ENCODE data around the gene FLOT2.
A peak's percentile ranks its signal among the peaks of the same experiment; 100 is the strongest.
"Not testable (repeated sequence)": the region's sequence is repeated elsewhere in the genome, so short reads cannot be mapped to it uniquely, and the experiment has no call there.

FLOT2 gene

GRCh38 chr17:28867276-28867675 is 30.3 kb downstream of the FLOT2 start:
- no peak for DNase-seq

DNA sequence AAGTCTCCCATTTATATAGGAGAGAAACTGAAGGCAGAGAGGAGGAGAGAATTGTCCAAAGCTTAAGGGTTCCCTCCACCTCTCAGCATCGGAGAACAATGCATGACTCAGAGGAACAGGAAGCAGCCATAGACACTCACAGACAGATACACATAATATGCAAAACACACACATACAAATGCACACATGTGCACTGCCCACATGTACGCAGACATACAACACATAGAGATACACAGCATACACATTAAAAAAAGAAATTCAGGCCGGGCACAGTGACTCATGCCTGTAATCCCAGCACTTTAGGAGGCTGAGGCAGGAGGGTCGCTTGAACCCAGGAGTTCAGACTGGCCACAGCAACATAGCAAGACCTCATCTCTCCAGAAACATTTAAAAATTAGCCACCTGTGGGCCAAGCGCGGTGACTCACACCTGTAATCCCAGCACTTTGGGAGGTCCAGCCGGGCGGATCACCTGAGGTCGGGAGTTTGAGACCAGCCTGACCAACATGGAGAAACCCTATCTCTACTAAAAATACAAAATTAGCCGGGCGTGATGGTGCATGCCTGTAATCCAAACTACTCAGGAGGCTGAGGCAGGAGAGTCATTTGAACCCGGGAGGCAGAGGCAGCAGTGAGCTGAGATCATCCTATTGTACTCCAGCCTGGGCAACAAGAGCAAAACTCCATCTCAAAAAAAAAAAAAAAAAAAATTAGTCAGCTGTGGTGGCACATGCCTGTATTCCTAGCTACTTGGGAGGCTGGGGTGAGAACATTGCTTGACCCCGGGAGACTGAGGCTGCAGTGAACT is 31.4 kb downstream of the FLOT2 start:
- no peak for DNase-seq

DNA sequence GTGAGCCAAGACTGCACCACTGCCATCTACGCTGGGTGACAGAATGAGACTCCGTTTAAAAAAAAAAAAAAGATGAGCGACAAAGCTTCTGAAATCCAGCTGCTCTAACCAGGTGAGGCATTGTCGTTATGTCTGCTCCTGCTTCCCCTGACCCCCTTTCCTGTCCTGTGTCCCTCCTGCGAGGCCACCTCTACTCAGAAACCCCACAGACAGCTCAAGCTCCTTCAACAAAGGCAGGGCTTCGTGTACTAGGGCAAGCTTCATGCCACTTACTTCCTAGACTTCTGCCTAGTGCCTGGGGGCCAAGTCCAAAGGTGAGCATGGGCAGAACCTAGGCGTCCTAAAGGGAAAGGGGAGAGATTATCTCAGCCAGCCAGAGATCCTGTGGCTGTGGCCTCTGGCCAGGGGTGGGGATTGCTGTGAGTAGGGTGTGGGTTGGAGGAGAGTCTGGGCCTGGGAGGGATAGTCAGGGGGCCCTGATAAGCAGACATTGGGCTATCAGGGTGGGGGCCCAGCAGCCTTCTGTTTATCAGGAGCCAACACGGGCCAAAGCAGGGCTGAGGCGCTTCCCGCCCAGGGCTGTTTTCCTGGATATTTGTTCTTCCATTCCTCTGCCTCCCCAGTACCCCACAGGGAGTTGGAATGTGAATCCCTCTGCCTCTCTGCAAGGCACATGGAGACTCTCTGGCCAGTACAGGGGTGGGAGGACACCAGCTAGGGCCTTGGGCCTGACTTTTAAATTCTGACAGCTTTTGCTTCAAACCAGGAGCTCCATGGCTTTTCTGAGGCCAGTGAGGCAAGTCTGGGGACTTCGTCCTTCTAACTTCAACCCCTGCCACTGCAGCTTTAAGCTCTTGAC is 32.3 kb downstream of the FLOT2 start:
- no peak for DNase-seq

GRCh38 chr17:28863953-28864352 is 33.6 kb downstream of the FLOT2 start:
- no peak for DNase-seq

- DNase-seq = no peak
These were observed 35.0 kb downstream of the FLOT2 start for GRCh38 chr17:28862561-28862960.

- no peak for DNase-seq
These were observed 35.9 kb downstream of the FLOT2 start for GRCh38 chr17:28861393-28862203.

DNA sequence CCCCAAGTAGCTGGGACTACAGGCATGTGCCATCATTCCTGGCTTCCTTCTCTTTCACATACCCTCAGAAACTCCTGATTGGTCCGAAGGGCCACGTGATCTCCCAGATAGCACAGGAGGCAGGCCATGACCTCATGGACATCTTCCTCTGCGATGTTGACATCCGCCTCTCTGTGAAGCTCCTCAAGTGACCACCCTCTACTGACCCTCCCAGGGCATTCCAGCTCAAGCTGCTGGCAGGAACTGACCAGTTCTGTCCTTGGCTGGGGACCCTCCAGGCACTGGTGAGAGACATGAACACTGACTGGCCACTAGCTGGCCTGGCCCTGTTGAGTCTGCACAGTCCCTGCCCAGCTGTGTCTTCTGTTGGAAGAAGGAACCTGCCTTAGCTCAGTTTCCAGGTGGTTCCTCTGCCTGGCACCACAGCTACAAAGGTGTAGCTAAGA is 37.1 kb downstream of the FLOT2 start:
- no peak for DNase-seq

GRCh38 chr17:28858801-28859355 is 38.7 kb downstream of the FLOT2 start:
- DNase-seq = no peak

DNA sequence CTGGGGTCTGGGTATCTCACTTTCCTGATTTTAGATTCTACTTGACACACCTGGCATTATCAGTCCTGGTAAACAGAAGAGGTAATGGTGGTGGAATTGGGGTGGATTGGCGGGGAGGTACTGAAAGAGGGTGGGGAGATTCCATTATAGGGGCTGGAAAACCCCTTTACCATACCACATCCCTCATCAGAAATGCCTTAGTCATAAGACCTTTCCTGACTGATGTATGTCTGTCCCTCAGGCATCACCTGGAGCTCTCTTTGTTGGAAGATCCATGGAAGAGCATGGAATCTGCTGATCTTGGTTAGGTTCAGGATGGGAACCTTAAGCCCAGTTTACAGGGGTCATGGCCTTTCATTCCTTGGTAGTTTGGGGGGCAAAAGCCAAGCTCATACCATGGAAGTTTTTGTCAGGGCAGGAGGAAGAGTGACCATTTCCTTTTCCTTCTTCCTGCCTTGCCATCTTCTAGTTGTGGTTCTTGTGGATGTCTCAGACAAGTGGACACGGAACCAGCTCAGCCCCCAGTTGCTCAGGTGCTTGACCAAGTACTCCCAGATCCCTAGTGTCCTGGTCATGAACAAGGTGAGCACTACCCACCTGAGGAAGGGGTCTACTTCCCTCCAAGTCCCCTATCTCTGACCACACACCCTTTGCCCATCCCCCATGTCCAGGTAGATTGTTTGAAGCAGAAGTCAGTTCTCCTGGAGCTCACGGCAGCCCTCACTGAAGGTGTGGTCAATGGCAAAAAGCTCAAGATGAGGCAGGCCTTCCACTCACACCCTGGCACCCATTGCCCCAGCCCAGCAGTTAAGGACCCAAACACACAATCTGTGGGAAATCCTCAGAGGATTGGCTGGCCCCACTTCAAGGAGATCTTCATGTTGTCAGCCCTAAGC is 39.4 kb downstream of the FLOT2 start:
- no peak for DNase-seq

- no peak for DNase-seq
These were observed 41.4 kb downstream of the FLOT2 start for GRCh38 chr17:28856028-28856574.

DNA sequence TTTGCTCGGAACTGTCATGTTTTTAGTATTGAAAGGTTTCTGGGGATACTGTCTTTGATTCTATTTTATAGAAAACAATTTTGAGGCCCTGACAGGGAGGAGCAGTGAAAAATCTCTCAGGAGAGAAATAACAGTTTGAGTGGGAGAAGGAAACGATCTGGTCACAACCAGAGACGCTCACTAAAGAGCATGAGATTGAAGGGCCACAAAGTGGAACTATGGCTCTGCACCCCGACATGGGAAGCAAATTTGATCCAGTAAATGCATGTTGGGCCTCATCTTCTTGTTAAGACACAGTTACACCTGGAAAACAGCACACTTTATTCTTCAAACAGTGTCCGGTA is 42.2 kb downstream of the FLOT2 start:
- no peak for DNase-seq

GRCh38 chr17:28854457-28855335 is 42.8 kb downstream of the FLOT2 start, which contains the start of gene ERAL1:
TSS of gene ERAL1 (plus strand) at chr17:28855016. CDS start at chr17:28855035, 19 bp downstream.
- DNase-seq = peak; percentile 89

- no peak for DNase-seq
These were observed 44.2 kb downstream of the FLOT2 start for GRCh38 chr17:28853295-28853694.

- DNase-seq = no peak
These were observed 48.3 kb downstream of the FLOT2 start for GRCh38 chr17:28849281-28849680.

DNA sequence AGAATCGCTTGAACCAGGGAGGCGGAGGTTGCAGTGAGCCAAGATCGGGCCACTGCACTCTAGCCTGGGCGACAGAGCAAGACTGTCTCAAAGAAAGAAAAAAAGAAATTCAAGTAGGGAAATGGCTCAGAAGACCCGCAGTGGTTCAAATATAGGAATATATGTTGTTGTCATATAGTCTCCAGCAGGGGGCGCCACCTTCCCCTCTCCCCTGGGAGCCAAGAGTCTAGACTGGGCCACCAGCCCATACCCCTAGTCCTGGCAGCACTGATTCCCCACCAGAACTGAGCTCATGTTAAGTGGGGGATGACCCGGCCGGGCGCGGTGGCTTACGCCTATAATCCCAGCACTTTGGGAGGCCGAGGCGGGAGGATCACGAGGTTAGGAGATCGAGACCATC is 48.9 kb downstream of the FLOT2 start:
- not testable (repeated sequence) for DNase-seq

- not testable (repeated sequence) for DNase-seq
These were observed 50.8 kb downstream of the FLOT2 start for GRCh38 chr17:28846699-28847098.

DNA sequence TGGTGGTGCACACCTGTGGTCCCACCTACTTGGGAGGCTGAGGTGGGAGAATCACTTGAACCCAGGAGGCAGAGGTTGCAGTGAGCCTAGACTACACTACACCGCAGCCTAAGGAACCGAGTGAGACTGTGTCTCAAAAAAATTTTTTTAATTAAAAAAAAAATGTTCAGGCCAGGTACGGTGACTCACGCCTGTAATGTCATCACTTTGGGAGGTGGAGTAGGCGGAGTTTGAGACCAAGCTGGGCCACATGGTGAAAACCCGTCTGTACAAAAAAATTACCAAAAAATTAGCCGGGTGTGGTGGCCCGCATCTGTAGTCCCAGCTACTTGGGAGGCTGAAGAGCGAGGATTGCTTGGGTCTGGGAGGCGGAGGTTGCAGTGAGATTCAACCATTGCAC is 51.3 kb downstream of the FLOT2 start:
- no peak for DNase-seq

DNA sequence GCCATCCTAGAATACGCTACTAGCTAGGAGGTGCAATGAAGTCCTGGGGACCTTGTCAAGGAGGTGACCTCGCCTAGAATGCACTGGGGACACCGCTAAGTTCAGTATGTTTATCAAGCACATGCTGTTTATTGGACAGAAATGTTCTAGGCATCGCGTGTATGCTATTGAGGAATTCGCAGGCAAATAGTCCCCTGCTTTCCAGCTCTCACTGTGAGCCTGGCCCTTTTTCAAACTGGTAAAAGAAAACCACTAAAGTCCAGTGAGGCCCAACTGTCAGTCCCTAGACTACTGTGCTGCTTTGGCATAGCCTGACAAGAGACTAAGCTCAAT is 53.8 kb downstream of the FLOT2 start:
- DNase-seq = no peak

- peak; percentile 90 for DNase-seq
These were observed 55.1 kb downstream of the FLOT2 start, which contains the start of gene FAM222B for GRCh38 chr17:28842282-28843012. TSS of gene FAM222B (minus strand) at chr17:28842790. CDS start at chr17:28766667, 76,123 bp downstream.

GRCh38 chr17:28841901-28842281 is 55.6 kb downstream of the FLOT2 start:
- DNase-seq = no peak
